ENCODE results near the gene HSPA2.

HSPA2 gene

DNA sequence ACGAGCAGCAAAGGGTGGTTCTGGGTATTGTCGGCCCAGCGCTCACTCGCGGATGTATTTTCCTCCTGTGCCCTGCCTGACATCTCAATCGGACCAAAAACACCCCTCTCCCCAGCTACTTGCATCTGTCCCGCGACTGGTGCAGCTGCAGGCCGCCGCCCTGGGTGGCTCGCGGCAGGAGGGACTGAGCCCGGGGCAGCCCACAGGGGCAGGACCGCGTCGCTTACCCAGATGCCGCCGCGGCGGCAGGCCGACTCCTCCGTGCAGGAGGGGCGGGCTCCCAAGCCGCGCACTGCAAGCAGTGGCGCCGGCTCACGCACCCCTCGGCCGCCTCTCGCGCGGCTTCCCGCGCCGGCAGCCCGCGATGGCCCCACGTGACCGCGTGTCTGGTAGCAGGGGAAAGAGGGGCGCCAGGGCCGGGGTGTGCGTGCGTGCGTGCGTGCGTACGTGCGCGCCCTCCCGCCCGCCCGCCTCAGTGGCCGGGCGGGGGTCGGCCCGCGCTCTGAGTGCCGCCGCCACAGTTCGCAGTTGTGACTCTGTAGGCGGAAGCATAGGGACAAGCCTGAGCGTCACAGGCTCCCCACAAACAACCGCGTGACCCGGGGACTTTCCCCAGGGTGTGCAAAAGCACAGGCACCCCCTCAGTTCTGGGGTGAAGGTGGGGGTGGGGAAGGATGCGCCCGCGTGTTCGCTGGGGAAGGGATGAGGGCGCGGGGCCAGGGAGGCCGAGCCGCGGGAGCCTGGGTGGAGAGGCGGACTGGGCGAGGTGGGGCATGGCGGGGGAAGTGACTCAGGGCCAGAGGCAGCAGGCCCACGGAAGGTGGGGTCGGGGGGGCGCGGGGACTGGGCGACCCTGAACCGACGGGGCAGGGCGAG lies 36.9 kb upstream of the HSPA2 start, which contains the start of gene ZBTB25:
Gene ZBTB25 (minus strand): TSS at position 405 of the 876 bp plus-strand sequence. CDS start 13,305 bp downstream, outside the sequence.
- H3K27me3 ChIP-seq (ENCODE audit: control insufficient read depth in 5 of 5, insufficient read depth in 4 of 5, low read length in 5 of 5), result no peaks in the 10 kb centered on the region
- H3K9me3 ChIP-seq (ENCODE audit: control insufficient read depth in 5 of 5, low read length in 5 of 5), result no peaks in the 10 kb centered on the region
- H3K36me3 ChIP-seq (ENCODE audit: control insufficient read depth in 5 of 5, insufficient read depth in 5 of 5, low read length in 5 of 5), result no peaks in the 10 kb centered on the region
- peak within 1 kb of the TSS; percentile 60 to 97 (median 94) for H3K9ac ChIP-seq (ENCODE audit: low read length in 5 of 5)
- peak within 1 kb of the TSS; percentile 78 to 94 (median 91) for H3K4me3 ChIP-seq (ENCODE audit: low read depth in 1 of 5, low read length in 5 of 5)
- peak within 1 kb of the TSS; percentile 99 for H3K27ac ChIP-seq (ENCODE audit: low read depth, low read length)
- peaks cover 7 to 61% (median 48%) of the 10 kb centered on the region in 5 donors for H3K4me1 ChIP-seq (ENCODE audit: control insufficient read depth in 5 of 5, insufficient read depth in 5 of 5, low read length in 5 of 5)

DNA sequence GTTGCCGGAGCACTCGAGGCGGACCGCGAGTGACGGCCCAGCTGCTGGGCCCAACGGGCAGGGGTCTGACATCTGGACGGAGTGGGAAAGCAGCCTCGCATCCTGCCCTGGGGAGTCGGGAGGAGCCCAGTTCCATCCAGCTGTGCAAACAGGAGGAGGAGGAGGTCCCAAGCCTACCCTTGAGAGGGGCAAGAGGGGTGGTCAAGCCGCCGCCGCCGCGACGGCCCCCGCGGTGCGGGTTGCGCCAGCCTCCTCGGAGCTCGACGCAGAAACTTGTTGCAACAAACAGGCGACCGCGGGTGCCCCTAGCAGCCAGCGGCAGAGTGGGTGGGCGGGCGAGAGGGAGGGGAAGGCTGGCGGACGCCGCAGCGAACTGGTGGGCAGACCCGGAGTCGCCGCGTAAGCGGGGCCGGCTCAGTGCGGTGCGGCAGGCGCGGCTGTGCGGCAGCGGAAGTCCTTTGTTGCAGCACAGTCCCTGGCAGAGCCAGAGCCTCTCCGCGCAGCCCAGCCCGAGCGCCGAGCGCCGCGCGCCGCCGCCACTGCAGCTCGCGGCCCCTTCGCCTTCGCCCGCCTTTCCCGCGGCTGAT lies 36.1 kb upstream of the HSPA2 start, which contains the start of gene ZBTB1:
Gene ZBTB1 (plus strand): TSS at position 461 of the 587 bp plus-strand sequence. CDS start 16,735 bp downstream, outside the sequence.
- Histone ChIP-seq H3K36me3 (ENCODE audit: control insufficient read depth in 5 of 5, insufficient read depth in 5 of 5, low read length in 5 of 5) (no peaks in the 10 kb centered on the region), H3K27ac (ENCODE audit: low read depth, low read length) (peak within 1 kb of the TSS; percentile 99), H3K9ac (ENCODE audit: low read length in 5 of 5) (peak within 1 kb of the TSS; percentile 75 to 97 (median 92)), H3K4me3 (ENCODE audit: low read depth in 1 of 5, low read length in 5 of 5) (peak within 1 kb of the TSS; percentile 82 to 94 (median 92)), H3K4me1 (ENCODE audit: control insufficient read depth in 5 of 5, insufficient read depth in 5 of 5, low read length in 5 of 5) (peaks cover 7 to 65% (median 48%) of the 10 kb centered on the region in 5 donors), H3K27me3 (ENCODE audit: control insufficient read depth in 5 of 5, insufficient read depth in 4 of 5, low read length in 5 of 5) (no peaks in the 10 kb centered on the region), H3K9me3 (ENCODE audit: control insufficient read depth in 5 of 5, low read length in 5 of 5) (no peaks in the 10 kb centered on the region)

DNA sequence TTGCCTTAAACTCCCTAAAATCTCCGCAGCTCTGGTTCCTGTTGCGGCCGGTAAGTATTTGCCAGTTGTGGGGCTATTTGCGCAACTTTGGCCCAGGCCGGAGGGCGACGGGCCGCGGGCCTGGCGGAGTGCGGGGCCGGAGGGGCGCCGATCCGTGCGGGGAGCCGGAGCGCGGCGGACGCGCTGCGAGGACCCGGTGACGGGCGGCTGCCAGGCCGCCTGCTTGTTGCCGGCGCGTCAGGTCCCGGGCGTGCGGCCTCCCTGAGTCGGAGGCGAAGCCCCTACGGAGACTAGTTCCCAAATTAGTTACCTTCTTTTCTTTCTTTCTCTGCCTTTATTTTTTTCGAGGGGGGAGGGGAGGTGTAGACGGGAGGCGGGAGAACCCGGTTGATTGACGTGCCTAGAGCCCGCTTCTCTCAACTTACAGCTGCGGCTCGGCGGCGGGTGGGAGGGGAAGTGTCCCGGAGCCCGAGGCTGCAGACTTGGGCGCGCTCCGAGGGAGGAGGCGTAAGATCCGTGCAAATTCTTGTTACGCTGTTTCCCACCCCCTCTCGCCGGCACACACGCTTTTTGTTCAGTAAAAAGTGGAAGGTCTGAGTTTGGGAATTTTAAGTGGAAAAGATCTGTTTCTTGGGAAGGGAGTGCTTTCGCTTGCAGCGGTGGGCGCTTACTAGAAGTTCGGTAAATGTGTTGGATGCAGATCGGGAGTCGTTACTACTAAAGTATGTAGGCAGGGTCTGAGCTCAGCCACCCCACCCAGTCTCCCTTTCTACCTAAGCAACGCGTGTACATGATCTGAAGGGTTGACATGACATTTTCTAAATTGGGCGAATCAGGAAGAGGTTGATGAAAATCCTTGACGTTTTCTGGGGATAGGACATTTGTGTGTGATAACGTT lies 35.4 kb upstream of the HSPA2 start:
- Histone ChIP-seq H3K4me3 (ENCODE audit: low read depth in 1 of 5, low read length in 5 of 5) (peak overlapping the region; percentile 82 to 94 (median 92)), H3K27me3 (ENCODE audit: control insufficient read depth in 5 of 5, insufficient read depth in 4 of 5, low read length in 5 of 5) (no peaks in the 10 kb centered on the region), H3K9me3 (ENCODE audit: control insufficient read depth in 5 of 5, low read length in 5 of 5) (no peaks in the 10 kb centered on the region), H3K9ac (ENCODE audit: low read length in 5 of 5) (peak overlapping the region; percentile 75 to 97 (median 90)), H3K27ac (ENCODE audit: low read depth, low read length) (peak overlapping the region; percentile 99), H3K36me3 (ENCODE audit: control insufficient read depth in 5 of 5, insufficient read depth in 5 of 5, low read length in 5 of 5) (no peaks in the 10 kb centered on the region), H3K4me1 (ENCODE audit: control insufficient read depth in 5 of 5, insufficient read depth in 5 of 5, low read length in 5 of 5) (peaks cover 7 to 65% (median 48%) of the 10 kb centered on the region in 5 donors)

DNA sequence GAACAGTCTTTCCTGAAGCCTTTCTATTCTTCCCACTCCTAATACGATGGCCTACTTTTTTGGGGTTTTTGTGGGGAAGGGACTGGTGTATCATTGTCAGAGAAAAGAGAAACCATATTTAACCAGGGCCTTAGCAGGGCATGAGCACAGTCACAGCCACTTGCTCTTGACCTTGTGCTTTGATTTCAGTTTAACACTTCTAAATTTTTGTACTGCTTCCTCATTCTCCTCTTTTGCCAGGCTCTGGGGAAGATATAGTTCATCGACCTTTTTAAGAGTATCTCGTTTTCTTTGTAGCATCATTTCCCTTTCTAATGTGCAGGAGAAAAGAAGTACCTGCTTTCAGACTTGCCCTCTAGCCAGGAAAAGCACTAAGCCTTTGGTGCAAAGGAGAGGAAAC lies 33.8 kb upstream of the HSPA2 start:
- H3K9me3 ChIP-seq (ENCODE audit: control insufficient read depth in 5 of 5, low read length in 5 of 5), result no peaks in the 10 kb centered on the region
- H3K27ac ChIP-seq (ENCODE audit: low read depth, low read length), result peak overlapping the region; percentile 99
- peak overlapping the region in 3 of 5 donors; percentile 0 to 61 (median 39) for H3K9ac ChIP-seq (ENCODE audit: low read length in 5 of 5)
- H3K4me1 ChIP-seq (ENCODE audit: control insufficient read depth in 5 of 5, insufficient read depth in 5 of 5, low read length in 5 of 5), result peaks cover 7 to 73% (median 51%) of the 10 kb centered on the region in 5 donors
- H3K27me3 ChIP-seq (ENCODE audit: control insufficient read depth in 5 of 5, insufficient read depth in 4 of 5, low read length in 5 of 5), result no peaks in the 10 kb centered on the region
- H3K4me3 ChIP-seq (ENCODE audit: low read depth in 1 of 5, low read length in 5 of 5), result peak overlapping the region in 2 of 5 donors; percentile 9 to 52
- H3K36me3 ChIP-seq (ENCODE audit: control insufficient read depth in 5 of 5, insufficient read depth in 5 of 5, low read length in 5 of 5), result no peaks in the 10 kb centered on the region

DNA sequence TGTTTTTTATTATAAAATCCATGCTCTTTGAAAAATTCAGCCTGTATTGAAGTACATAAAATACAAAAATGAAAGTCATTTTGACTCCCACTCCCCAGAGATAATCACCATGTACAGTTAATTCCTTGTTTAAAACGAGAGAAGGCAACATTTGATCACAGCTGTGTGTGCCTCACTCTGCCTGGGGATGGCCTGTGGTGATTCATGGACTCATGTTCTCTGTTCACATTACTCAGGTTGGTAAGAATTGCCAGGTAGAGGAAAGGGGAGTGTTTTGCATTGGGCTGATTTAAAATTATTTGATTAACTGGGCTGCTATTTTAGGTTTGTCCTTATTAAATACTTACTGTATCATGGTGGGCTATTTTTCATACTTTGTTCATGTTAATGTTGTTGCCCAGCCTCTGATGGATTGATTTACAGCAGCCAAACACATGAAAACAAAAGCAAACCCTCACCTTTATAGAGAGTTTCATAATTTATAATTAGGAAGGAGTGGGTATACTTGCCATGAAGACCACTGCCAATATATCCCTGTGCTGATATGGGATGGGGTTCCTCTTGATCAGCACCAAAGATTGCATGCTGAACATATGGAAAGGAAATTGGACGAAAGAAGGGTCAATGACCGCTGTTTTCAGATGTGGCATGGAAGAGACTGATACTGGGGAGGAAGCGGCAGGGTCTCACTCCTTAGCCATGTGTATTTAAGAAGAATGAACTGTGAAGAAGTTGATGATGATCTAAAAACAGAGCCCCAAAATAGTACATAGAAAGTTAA lies 33.0 kb upstream of the HSPA2 start:
- Histone ChIP-seq H3K4me3 (ENCODE audit: low read depth in 1 of 5, low read length in 5 of 5) (no peak overlapping the region), H3K9me3 (ENCODE audit: control insufficient read depth in 5 of 5, low read length in 5 of 5) (no peaks in the 10 kb centered on the region), H3K27ac (ENCODE audit: low read depth, low read length) (peak overlapping the region; percentile 99), H3K4me1 (ENCODE audit: control insufficient read depth in 5 of 5, insufficient read depth in 5 of 5, low read length in 5 of 5) (peaks cover 5 to 68% (median 49%) of the 10 kb centered on the region in 5 donors), H3K27me3 (ENCODE audit: control insufficient read depth in 5 of 5, insufficient read depth in 4 of 5, low read length in 5 of 5) (no peaks in the 10 kb centered on the region), H3K36me3 (ENCODE audit: control insufficient read depth in 5 of 5, insufficient read depth in 5 of 5, low read length in 5 of 5) (no peaks in the 10 kb centered on the region), H3K9ac (ENCODE audit: low read length in 5 of 5) (peak overlapping the region in 1 of 5 donors; percentile 26)

DNA sequence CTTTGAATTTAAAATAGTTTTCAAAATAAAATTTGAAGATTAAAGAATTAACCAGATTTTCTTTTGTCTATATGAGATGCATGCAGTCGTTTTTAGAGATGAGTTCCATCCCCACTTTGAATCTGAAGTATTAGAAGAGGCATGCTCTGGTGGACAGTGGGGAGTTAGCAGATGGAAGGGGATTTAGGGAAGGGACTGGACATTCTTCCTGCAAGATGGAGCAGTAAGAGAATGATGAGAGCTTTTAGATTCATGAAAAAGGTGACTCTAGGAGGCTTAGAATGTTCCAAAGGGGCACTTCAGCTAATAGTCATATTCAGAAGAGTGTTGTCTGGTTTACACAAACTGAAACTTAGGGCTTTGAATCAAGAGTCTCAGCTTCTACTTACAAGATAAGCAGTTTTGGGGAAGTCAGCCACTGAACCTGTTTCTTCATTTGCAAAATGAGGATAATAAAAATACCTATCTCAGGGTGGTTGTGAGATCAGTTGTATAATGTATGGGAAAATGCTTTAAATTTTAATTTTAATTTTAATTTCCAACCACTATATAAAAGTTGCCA lies 32.2 kb upstream of the HSPA2 start:
- Histone ChIP-seq H3K36me3 (ENCODE audit: control insufficient read depth in 5 of 5, insufficient read depth in 5 of 5, low read length in 5 of 5) (no peaks in the 10 kb centered on the region), H3K4me1 (ENCODE audit: control insufficient read depth in 5 of 5, insufficient read depth in 5 of 5, low read length in 5 of 5) (peaks cover 3 to 61% (median 44%) of the 10 kb centered on the region in 5 donors), H3K27me3 (ENCODE audit: control insufficient read depth in 5 of 5, insufficient read depth in 4 of 5, low read length in 5 of 5) (no peaks in the 10 kb centered on the region), H3K27ac (ENCODE audit: low read depth, low read length) (peak overlapping the region; percentile 99), H3K9me3 (ENCODE audit: control insufficient read depth in 5 of 5, low read length in 5 of 5) (no peaks in the 10 kb centered on the region), H3K4me3 (ENCODE audit: low read depth in 1 of 5, low read length in 5 of 5) (no peak overlapping the region), H3K9ac (ENCODE audit: low read length in 5 of 5) (no peak overlapping the region)

DNA sequence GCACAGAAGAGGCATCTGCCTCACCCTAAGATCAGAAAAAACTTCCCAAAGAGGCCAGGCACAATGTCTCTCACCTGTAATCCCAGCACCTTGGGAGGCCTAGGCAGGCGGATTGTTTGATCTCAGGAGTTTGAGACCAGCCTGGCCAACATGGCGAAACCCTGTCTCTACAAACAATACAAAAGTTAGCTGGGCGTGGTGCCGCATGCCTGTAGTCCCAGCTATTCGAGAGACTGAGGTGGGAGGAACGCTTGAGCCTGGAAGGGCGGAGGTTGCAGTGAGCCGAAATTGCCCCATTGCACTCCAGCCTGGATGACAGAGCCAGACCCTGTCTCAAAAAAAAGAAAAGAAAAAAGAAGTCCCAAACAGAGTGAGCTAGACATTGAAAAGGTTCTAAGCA lies 31.5 kb upstream of the HSPA2 start:
- no peak overlapping the region for H3K9ac ChIP-seq (ENCODE audit: low read length in 5 of 5)
- H3K4me3 ChIP-seq (ENCODE audit: low read depth in 1 of 5, low read length in 5 of 5), result no peak overlapping the region
- H3K9me3 ChIP-seq (ENCODE audit: control insufficient read depth in 5 of 5, low read length in 5 of 5), result no peaks in the 10 kb centered on the region
- H3K27me3 ChIP-seq (ENCODE audit: control insufficient read depth in 5 of 5, insufficient read depth in 4 of 5, low read length in 5 of 5), result no peaks in the 10 kb centered on the region
- no peaks in the 10 kb centered on the region for H3K36me3 ChIP-seq (ENCODE audit: control insufficient read depth in 5 of 5, insufficient read depth in 5 of 5, low read length in 5 of 5)
- H3K4me1 ChIP-seq (ENCODE audit: control insufficient read depth in 5 of 5, insufficient read depth in 5 of 5, low read length in 5 of 5), result peaks cover 3 to 60% (median 44%) of the 10 kb centered on the region in 5 donors
- H3K27ac ChIP-seq (ENCODE audit: low read depth, low read length), result no peak overlapping the region

DNA sequence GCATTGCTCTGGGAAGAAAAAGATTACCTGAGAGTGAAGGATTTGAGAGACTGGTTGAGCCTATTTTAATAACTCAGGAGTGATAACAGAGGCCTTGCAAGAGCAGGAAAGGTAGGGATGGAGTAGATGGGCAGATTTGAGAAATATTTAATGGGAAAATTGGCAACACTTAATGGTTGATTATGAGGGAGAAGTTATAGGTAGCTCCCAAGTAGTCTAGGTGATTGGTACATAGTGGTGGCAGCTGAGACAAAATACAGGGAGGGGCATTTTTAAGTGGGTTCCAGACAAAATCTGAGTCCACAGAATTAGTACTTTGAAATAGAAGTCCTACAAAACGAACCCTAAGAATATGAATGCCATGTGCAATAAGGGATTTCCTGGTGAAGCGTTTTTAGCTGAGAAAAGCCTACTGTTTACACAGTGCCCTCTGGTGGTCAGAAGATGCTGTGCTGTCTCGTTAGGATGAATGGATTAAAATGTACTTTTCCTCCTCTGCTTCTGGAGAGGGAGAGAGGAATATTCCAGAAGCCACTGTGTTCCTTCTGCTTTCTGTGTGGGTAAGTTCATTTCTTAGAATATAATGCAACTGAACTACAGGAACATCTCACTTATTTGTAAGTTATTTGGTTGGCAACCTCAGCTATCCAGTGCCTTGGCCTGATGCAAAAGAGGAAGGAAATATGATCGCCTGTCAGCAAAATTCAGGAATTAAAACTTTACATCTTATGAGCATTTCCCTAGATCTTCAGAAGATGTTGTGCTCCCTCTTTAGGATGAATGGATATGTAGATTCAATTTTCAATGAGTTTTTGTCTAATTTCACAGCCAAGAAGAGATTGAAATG lies 29.5 kb upstream of the HSPA2 start:
- Histone ChIP-seq H3K4me3 (ENCODE audit: low read depth in 1 of 5, low read length in 5 of 5) (no peak overlapping the region), H3K36me3 (ENCODE audit: control insufficient read depth in 5 of 5, insufficient read depth in 5 of 5, low read length in 5 of 5) (no peaks in the 10 kb centered on the region), H3K9ac (ENCODE audit: low read length in 5 of 5) (peak overlapping the region in 2 of 5 donors; percentile 1 to 26), H3K9me3 (ENCODE audit: control insufficient read depth in 5 of 5, low read length in 5 of 5) (no peaks in the 10 kb centered on the region), H3K27ac (ENCODE audit: low read depth, low read length) (peak overlapping the region; percentile 43), H3K4me1 (ENCODE audit: control insufficient read depth in 5 of 5, insufficient read depth in 5 of 5, low read length in 5 of 5) (peaks cover 0 to 43% (median 38%) of the 10 kb centered on the region in 5 donors), H3K27me3 (ENCODE audit: control insufficient read depth in 5 of 5, insufficient read depth in 4 of 5, low read length in 5 of 5) (no peaks in the 10 kb centered on the region)
